HL-60/S4 treated with retinoic acid at 250 ng/mL for 4 days and 3 days (cell line): Measurements from ENCODE around the gene MICU1.

Experiments
- in situ Hi-C: fragments of 300-500 bp; cut with MboI; formaldehyde crosslinking; loops from 2 replicates; pipeline ENCODE4 v1.7.0; 2022; ENCODE audit warnings: low sequenced_read_pairs

Gene MICU1

GRCh38 chr10:72353028-72353964 is 272.6 kb downstream of the MICU1 start:
- in situ Hi-C loops: loop anchor here (25.0 kb wide), 1 partner anchor 709 kb away; no protein-coding TSS in a partner anchor

GRCh38 chr10:72351479-72351878 is 274.4 kb downstream of the MICU1 start:
- in situ Hi-C loops: loop anchor here (25.0 kb wide), 1 partner anchor 711 kb away; no protein-coding TSS in a partner anchor

- in situ Hi-C loops: loop anchor here (25.0 kb wide), 1 partner anchor 437 kb away; no protein-coding TSS in a partner anchor
Measured at GRCh38 chr10:72349438-72349837, 276.4 kb downstream of the MICU1 start.

- in situ Hi-C loops: loop anchor here (25.0 kb wide), 1 partner anchor 436 kb away; no protein-coding TSS in a partner anchor
Measured at GRCh38 chr10:72348282-72348681, 277.6 kb downstream of the MICU1 start.

- in situ Hi-C loops: loop anchor here (25.0 kb wide), 1 partner anchor 434 kb away; no protein-coding TSS in a partner anchor
Measured at GRCh38 chr10:72346117-72346516, 279.8 kb downstream of the MICU1 start.

GRCh38 chr10:72344932-72345331 is 280.9 kb downstream of the MICU1 start:
- in situ Hi-C loops: loop anchor here (25.0 kb wide), 1 partner anchor 433 kb away; no protein-coding TSS in a partner anchor

- in situ Hi-C loops: loop anchor here (25.0 kb wide), 1 partner anchor 431 kb away; no protein-coding TSS in a partner anchor
Measured at GRCh38 chr10:72342911-72343310, 283.0 kb downstream of the MICU1 start.

GRCh38 chr10:72340510-72341261 is 285.2 kb downstream of the MICU1 start:
- in situ Hi-C loops: loop anchor here (25.0 kb wide), 1 partner anchor 428 kb away; no protein-coding TSS in a partner anchor

DNA sequence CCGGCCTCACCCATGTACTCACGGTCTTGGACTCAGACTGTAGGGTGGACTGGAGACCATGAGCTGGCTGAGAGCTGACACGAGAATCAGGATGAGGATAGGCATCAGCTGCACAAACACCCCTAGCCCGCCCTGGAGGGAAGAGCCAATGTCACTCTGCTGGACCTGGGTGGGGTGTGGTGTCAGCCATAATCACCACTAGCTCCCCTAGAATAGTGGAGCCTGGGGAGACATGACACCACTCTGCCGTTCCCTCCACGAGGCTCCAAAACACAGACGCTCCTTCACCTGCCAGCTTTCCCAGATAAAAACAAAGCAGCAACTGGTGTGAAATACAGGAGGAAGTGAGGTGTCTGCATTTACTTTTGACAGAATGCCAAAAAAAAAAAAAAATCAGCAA is 287.7 kb downstream of the MICU1 start:
- in situ Hi-C loops: loop anchor here (25.0 kb wide), 1 partner anchor 426 kb away; no protein-coding TSS in a partner anchor

GRCh38 chr10:72337722-72338121 is 288.2 kb downstream of the MICU1 start:
- in situ Hi-C loops: loop anchor here (25.0 kb wide), 1 partner anchor 425 kb away; no protein-coding TSS in a partner anchor

- in situ Hi-C loops: loop anchor here (25.0 kb wide), 1 partner anchor 425 kb away; no protein-coding TSS in a partner anchor
Measured at GRCh38 chr10:72337039-72337629, 288.7 kb downstream of the MICU1 start.

- in situ Hi-C loops: loop anchor here (25.0 kb wide), 1 partner anchor 424 kb away; no protein-coding TSS in a partner anchor
Measured at GRCh38 chr10:72336259-72337038, 289.4 kb downstream of the MICU1 start.

- in situ Hi-C loops: loop anchor here (25.0 kb wide), 1 partner anchor 423 kb away; no protein-coding TSS in a partner anchor
Measured at GRCh38 chr10:72335394-72336258, 290.3 kb downstream of the MICU1 start.

DNA sequence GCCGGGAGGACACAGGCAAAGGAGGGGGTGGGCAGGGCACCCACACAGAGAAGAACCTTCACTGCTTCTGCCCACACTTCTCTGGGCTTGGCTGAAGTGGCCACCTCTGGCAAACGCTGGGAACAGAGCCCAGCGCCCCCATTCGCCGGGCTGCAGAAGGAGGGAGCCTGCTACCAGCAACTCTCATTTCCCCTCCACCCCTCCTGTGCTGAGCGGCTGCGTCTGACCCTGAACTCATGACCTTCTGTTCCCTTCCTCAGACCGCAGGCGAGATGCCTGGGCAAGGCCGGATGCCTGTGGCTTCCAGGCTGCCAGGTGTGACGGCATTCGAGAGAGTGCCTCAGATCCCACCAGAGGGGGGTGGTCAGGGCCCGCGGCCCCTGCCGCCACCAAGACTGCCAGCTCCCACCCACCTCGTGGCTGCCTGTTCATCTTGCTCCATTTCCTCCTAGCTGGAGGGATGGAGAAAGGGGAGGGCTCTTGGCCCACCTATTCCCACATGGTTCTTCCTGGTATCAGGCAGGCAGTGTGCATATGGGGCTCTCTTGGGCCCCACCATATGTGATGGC is 291.0 kb downstream of the MICU1 start:
- in situ Hi-C loops: loop anchor here (25.0 kb wide), 1 partner anchor 423 kb away; no protein-coding TSS in a partner anchor

DNA sequence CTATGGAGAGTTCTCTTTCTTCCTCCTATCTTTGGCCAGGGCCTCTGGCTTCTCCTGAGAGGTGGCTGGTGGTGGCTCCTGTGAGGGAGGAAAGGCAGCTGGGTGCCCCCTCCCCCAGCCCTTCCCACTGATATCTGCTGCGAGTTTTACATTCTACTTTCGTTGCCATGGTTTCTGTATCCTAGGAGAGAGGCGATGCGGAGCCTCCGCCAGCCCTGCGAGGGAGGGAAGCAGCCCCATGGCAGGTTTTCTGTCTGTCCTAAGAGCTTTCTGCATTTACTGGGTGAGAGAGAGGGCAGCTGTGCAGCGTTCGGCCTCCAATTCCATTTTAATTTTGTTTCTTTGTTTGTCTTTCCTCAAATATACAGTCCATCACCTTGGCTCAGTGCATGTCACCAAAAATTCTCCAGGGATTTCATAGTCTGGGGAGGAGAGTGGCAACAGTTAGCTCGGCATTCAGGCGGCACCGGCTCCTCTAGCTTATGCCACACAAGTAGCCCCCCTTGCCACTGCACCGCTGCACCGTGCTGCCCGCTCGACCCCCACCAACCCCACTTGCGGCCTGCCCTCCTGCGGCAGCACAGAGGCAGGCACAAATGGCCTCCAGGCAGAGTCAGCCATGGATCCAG is 291.6 kb downstream of the MICU1 start:
- in situ Hi-C loops: loop anchor here (25.0 kb wide), 1 partner anchor 422 kb away; no protein-coding TSS in a partner anchor

DNA sequence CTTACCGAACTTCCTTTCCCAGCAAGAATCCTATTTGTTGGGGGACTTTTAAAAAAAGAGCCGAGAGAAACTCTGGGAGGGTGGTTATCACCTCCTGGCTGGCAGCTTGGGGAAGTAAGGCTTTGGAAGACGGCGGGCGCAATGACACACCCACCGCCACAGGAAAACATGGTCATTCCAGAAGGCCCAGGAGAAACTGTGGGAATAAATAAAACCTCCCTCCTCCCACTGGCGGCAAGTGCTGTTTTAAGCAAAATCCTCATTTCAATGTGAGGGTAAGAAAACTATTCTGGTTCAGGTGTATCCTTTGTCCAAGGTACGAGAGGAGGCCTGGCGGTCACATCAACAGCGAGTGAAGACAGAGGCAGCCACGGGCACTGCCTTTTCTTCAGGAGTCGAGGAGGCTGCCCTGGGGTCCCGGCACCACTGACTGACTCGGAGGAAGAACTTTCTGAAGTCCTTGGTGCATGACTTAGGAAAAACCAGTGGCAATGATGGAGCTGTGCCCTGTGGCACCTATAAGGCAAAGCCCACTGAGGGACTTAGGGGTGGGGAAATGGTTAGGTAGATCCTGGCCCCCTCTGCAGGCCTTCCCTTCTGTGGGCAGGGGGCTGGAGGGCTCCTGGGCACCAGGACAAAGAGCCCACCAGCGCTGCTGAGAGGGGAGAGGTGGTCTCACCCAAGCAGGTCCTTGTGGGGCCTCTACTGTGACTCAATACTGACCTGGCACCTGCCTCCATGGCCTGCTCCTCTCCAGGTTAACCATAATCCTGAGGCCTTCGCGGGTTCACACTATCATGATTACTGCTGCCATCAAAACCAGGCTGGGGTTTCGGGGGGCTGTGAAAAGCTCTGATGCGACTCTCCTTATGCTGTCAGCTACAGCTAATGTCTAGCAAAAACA is 292.5 kb downstream of the MICU1 start:
- in situ Hi-C loops: loop anchor here (25.0 kb wide), 1 partner anchor 421 kb away; no protein-coding TSS in a partner anchor
